GM19193 (cell line): ENCODE measurements around the gene GRPEL1.

ENCODE experiments used
- POLR2A ChIP-seq: IDR thresholded peaks from 4 replicates; pipeline ENCODE4 v1.6.1; 2011; ENCODE audit not compliant: insufficient read depth, insufficient read length; ENCODE audit errors: extremely low read depth

Gene GRPEL1

DNA sequence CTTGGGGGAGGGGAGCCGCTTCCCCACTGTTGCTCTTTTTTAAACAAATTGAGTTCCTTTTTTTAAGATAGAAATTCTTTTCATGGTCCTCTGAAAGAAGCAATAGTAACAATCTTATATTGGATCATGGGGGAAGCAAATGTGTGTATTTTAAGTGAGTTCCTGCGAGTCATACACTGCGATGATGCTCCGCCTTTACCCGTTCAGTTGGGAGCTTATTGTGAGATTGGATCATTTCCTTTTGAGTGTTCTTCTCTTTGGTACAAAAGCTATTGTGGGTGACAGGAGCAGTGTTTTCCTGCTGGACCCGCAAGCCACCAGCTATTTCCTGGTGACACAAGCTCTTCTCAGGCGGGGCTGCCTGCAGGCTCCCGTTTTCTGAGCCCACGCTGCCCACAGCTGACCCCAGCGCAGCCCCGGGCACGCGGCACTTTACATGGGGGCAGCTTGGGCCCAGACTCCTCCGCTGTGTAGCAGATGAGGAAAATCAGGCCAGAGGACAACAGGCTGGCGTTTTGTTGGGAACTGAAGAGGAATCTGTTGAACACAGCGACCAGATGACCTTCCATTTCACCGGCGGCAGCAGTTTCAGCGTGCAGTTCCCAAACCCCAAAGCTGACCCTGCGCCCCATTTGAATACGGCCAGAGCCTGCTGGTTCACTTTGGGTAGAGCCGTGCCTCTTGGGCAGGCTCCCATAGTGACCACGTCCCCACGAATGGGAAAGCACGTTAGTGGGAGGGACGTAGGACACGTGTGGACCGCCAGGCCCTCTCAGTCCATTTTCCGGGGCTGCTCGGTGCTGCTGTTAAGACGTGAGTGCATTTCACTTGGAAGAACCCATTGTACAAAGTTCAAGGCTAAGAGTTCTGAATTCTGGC is 12.5 kb downstream of the GRPEL1 start:
- no peak for TF ChIP-seq POLR2A

- no peak for TF ChIP-seq POLR2A
These were observed 13.6 kb downstream of the GRPEL1 start for GRCh38 chr4:7054106-7054880.

GRCh38 chr4:7052923-7053715 is 14.7 kb downstream of the GRPEL1 start:
- TF ChIP-seq POLR2A, result no peak

- TF ChIP-seq POLR2A, result no peak
These were observed 15.6 kb downstream of the GRPEL1 start for GRCh38 chr4:7052313-7052712.

DNA sequence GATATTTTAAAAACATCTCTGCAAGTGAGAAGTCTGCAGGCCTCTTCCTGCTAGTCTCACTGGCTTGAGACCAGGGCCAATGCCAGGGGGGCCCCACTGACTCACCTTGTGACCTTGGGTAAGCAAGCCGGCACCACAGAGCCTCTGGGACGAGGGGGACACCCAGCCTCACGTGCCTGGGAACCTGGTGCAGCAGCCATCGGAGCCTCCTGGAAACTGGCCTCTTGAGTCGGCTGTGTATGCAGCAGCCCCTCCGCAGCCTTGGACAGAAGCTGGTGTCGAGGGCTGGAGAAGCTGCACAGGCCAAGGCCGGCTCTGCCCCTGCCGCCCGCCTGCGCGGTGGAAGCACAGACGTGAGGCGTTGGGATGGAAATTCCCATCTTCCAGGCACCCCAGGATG is 16.0 kb downstream of the GRPEL1 start:
- TF ChIP-seq POLR2A, result no peak

GRCh38 chr4:7051144-7051495 is 16.7 kb downstream of the GRPEL1 start:
- no peak for TF ChIP-seq POLR2A

DNA sequence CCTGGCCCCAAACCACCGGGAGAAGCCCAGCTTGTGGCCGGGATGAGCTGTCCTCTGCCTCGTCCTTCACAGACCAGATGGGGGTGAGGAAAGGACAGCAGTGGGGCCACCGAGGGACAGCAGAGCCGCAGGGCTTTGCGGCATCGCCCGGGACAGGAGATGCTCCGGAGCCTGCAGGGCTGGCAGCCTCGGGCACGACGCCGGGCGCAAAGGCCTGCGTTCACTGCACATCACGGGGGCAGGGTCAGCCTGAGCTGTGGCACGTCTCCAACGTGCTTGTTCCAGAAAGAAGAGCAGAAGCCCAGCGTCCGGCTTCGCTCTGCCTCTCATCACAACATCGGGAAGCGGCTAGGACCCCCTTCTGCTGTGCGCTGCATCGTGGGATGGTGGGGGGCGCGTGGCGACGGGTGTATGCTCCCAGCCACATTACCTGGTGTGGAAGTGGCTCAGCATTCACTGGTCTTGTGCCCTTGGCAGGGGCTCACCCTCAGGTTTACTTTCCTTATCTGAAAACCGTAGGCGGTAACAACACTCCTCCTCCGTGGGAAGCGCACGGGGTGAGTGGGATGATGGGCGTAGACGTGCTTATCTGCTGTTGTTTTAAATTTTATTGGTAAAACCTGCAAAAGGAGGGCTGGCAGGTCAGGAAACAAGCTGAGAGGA is 17.3 kb downstream of the GRPEL1 start:
- no peak for TF ChIP-seq POLR2A

- no peak for TF ChIP-seq POLR2A
These were observed 18.1 kb downstream of the GRPEL1 start for GRCh38 chr4:7049739-7050138.

GRCh38 chr4:7049295-7049694 is 18.6 kb downstream of the GRPEL1 start:
- TF ChIP-seq POLR2A, result no peak

- no peak for TF ChIP-seq POLR2A
These were observed 19.2 kb downstream of the GRPEL1 start for GRCh38 chr4:7048642-7049041.

DNA sequence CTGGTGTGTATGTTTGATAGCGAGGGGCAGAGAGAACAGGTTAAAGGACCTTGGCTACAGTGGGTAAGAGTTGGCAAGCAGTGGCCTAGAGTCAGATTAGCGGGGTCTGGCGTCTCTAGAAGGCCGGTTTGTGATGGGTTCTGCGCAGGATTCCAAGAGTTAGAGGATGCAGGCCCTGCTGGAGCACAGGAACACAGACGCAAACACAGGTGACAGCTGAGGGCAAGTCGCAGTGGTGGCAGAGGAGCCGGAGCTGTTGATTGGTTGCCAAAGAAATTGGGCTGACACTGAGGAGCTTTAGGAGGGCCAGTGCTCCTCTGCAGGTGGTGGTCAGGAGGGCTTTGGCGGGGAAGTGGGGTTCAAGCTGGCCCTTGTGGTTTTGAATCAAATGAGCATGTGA is 20.9 kb downstream of the GRPEL1 start:
- TF ChIP-seq POLR2A, result no peak

DNA sequence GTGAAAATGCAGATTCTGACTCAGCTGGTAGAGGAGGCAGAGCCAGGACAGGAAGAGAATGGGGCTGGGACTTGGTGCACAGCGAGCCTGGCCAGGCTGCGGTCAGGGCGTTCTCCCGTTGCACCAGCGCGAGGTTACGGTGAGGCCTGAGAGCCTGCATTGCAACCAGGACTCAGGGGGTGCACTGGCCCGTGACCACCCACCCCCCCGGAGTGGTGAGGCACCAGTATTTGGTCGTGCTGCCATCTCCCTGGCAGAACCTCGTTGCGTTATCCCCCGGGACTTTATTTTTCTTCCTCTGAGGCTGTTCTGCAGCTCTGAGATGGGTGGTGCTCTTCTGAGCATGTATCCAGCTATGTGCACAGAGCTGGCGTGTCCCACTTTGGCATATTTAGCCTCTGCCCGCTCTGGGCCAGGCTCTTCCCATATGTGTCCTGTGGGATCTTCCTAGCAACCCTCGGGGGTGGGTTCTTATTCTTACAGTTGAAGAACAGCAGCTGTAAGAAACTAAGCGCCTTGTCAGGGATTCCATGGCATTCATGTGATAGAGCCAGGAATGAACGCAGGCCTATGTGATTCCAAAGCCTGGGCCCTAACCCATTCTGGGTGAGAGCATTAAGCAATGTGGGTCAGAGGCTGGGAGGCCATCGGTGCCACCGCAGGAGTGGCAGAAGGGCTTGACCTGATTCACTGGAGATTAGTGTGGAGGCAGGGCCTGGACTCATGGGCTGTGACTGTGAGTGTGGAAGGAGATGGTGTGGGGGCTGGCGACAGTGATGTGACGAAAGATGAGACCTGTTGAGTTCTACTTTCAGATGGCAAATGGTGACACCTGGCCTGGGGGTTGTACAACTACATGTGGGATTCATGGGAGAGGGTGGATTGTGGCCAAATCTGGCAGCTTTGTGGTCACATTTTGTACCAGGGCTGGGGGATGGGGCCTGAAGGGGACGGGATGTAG is 21.6 kb downstream of the GRPEL1 start:
- TF ChIP-seq POLR2A, result no peak

DNA sequence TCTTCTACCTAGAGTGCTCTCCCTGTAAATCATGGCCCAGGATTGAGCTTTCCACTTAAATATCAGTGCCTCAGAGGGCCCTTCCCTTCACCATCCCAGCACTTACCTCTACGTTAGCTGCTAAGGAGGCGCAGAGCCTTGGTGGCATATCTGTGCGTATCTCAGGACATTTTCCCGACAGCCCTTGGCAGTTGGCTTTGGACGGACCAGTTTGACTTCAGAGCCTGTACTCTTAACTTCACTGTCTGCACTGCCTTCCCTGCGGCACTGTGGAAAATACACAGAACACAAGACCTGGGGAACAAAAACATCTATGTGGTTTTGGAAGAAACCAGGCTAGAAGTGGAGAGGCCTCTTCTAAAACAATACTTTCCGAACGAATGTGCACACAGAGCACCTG is 22.3 kb downstream of the GRPEL1 start:
- TF ChIP-seq POLR2A, result no peak
